Osteoblast (primary cell): ENCODE results near the gene ALDOA. TPM values are rescaled to one million over a fixed set of nuclear protein-coding genes. Genes with fewer than 3 reads are reported as not detected.

ENCODE experiments used
- DNase-seq: peaks from one replicate; pipeline ENCODE4 v3.0.0; 2011; ENCODE audit warnings: low spot score, mixed read lengths; ENCODE audit not compliant: insufficient read length; ENCODE audit errors: missing footprints
- H2AFZ ChIP-seq: 2 replicates; pipeline ENCODE4 v1.6.0; 2011; ENCODE audit warnings: mild to moderate bottlenecking, low read length
- H3K27ac ChIP-seq: 2 replicates; pipeline ENCODE4 v1.5.1; 2011; ENCODE audit warnings: mild to moderate bottlenecking, low read depth, low read length, moderate library complexity
- H3K27me3 ChIP-seq: 2 replicates; pipeline ENCODE4 v1.6.0; 2012; ENCODE audit warnings: mild to moderate bottlenecking, control low read depth, inconsistent platforms, low read length, moderate library complexity; ENCODE audit not compliant: insufficient read depth
- H3K36me3 ChIP-seq: 2 replicates; pipeline ENCODE4 v1.5.1; 2011; ENCODE audit warnings: mild to moderate bottlenecking, low read length, control low read depth, moderate library complexity; ENCODE audit not compliant: insufficient read depth
- H3K4me1 ChIP-seq: 2 replicates; pipeline ENCODE4 v1.5.1; 2011; ENCODE audit warnings: mild to moderate bottlenecking, low read length, control low read depth, moderate library complexity; ENCODE audit not compliant: insufficient read depth
- H3K4me2 ChIP-seq: 2 replicates; pipeline ENCODE4 v1.6.0; 2011; ENCODE audit warnings: mild to moderate bottlenecking, low read length; ENCODE audit not compliant: insufficient read depth
- H3K4me3 ChIP-seq: fragments of 200-600 bp; sonication (generic); 3 replicates; pipeline ENCODE4 v1.5.1; 2012; ENCODE audit warnings: mild to moderate bottlenecking, low read length, inconsistent platforms; ENCODE audit not compliant: insufficient read depth
- H3K79me2 ChIP-seq: 2 replicates; pipeline ENCODE4 v1.6.0; 2012; ENCODE audit warnings: mild to moderate bottlenecking, low read length, control low read depth, inconsistent platforms; ENCODE audit not compliant: insufficient read depth
- H3K9me3 ChIP-seq: 2 replicates; pipeline ENCODE4 v1.5.1; 2011; ENCODE audit warnings: low read depth, low read length, control low read depth
- H4K20me1 ChIP-seq: 2 replicates; pipeline ENCODE4 v1.6.0; 2012; ENCODE audit warnings: mild to moderate bottlenecking, low read length, control low read depth; ENCODE audit not compliant: insufficient read depth
- total RNA-seq: library from RNA; depleted of rRNA; stranded (reverse); fragments of >200 nt; gene quantifications from 2 replicates; pipeline ENCODE4 v1.2.3, GENCODE V29; 2012
- TF ChIP-seq, protein P1 (sequence below): IDR thresholded peaks from 2 replicates; pipeline ENCODE4 v1.5.1; 2011; ENCODE audit warnings: mild to moderate bottlenecking, low read depth, low read length, moderate library complexity; ENCODE audit errors: extremely low read depth

ALDOA gene
- total RNA-seq, 1 donor, result 705 TPM

DNA sequence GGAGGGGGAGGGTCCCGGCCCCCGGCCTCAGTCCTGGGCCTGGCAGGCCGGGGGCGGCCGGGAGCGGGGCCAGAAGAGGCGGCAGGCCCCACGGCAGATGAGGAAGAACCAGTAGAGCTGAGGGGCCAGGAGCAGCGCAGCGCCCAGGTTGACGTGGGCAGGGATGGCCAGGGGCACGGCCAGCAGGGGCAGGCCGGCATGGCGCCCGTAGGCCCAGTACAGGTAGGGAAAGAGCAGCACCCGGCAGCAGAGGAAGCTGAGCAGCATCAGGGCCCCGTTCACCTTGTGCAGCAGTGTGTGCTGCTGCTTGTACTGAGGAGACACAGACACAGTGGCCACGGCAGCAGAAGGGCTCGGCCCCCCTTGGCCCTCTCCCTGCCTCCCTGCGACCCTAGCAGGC is 40.4 kb upstream of the ALDOA start:
- H3K4me2 ChIP-seq, result no peak overlapping the region
- TF ChIP-seq, protein P1, sequence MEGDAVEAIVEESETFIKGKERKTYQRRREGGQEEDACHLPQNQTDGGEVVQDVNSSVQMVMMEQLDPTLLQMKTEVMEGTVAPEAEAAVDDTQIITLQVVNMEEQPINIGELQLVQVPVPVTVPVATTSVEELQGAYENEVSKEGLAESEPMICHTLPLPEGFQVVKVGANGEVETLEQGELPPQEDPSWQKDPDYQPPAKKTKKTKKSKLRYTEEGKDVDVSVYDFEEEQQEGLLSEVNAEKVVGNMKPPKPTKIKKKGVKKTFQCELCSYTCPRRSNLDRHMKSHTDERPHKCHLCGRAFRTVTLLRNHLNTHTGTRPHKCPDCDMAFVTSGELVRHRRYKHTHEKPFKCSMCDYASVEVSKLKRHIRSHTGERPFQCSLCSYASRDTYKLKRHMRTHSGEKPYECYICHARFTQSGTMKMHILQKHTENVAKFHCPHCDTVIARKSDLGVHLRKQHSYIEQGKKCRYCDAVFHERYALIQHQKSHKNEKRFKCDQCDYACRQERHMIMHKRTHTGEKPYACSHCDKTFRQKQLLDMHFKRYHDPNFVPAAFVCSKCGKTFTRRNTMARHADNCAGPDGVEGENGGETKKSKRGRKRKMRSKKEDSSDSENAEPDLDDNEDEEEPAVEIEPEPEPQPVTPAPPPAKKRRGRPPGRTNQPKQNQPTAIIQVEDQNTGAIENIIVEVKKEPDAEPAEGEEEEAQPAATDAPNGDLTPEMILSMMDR, result no peak
- H4K20me1 ChIP-seq, result no peaks in the 10 kb centered on the region
- H3K9me3 ChIP-seq, result no peaks in the 10 kb centered on the region
- no peaks in the 10 kb centered on the region for H3K36me3 ChIP-seq
- peaks cover 28% of the 10 kb centered on the region for H3K27me3 ChIP-seq
- no peaks in the 10 kb centered on the region for H3K79me2 ChIP-seq
- H2AFZ ChIP-seq, result no peak overlapping the region
- no peaks in the 10 kb centered on the region for H3K4me1 ChIP-seq
- DNase-seq, result peak; percentile 27
- H3K4me3 ChIP-seq, result no peak overlapping the region
- no peak overlapping the region for H3K27ac ChIP-seq

DNA sequence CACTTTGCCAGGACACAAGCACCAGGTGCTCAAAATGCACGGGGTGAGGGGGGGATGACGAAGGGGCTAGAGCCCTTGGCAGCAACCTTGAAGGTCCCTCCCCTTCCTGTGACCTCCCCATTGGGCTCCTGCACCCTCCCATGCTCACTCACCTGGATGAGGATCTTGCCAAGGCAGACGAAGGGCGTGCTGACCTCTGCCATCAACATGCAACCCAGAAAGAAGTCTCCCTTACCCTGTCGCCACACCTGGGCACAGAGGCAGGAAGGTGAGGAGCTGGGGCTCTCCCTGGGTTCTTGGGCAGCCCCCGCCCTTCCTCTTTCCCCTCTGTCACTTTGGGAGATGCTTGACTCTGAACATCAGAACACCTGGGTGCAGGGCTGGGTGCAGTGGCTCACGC is 40.0 kb upstream of the ALDOA start:
- no peaks in the 10 kb centered on the region for H4K20me1 ChIP-seq
- no peaks in the 10 kb centered on the region for H3K9me3 ChIP-seq
- H3K79me2 ChIP-seq, result no peaks in the 10 kb centered on the region
- DNase-seq, result peak; percentile 41
- H3K4me1 ChIP-seq, result no peaks in the 10 kb centered on the region
- H3K27ac ChIP-seq, result no peak overlapping the region
- peaks cover 31% of the 10 kb centered on the region for H3K27me3 ChIP-seq
- H3K4me3 ChIP-seq, result no peak overlapping the region
- H3K36me3 ChIP-seq, result no peaks in the 10 kb centered on the region
- no peak overlapping the region for H3K4me2 ChIP-seq
- H2AFZ ChIP-seq, result no peak overlapping the region
- TF ChIP-seq, protein P1, result no peak

DNA sequence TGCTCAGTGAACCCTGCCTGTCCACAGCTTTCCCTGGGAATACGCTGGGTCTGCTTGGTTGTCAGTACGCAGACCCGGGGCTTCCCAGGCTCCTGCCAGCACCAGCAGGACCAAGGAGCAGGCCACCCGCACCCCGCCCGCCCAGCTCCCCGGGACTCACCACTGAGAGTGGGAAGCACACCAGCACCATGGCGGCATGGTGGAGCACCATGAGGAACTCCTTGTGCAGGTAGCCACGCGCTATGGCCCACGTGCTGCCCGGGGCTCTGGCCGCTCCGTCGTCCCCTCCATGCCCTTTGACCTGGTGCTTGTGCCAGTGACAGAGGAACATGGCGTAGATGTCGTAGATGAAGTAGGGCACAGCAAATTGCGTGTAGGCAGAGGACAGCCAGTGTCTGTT is 39.1 kb upstream of the ALDOA start:
- Histone ChIP-seq H4K20me1 (peaks cover under 1% of the 10 kb centered on the region), H3K27ac (no peak overlapping the region), H3K27me3 (peaks cover 37% of the 10 kb centered on the region), H2AFZ (no peak overlapping the region), H3K4me1 (no peaks in the 10 kb centered on the region), H3K4me3 (no peak overlapping the region), H3K36me3 (no peaks in the 10 kb centered on the region), H3K79me2 (no peaks in the 10 kb centered on the region), H3K4me2 (no peak overlapping the region), H3K9me3 (no peaks in the 10 kb centered on the region)
- TF ChIP-seq, protein P1, result no peak
- no peak for DNase-seq

DNA sequence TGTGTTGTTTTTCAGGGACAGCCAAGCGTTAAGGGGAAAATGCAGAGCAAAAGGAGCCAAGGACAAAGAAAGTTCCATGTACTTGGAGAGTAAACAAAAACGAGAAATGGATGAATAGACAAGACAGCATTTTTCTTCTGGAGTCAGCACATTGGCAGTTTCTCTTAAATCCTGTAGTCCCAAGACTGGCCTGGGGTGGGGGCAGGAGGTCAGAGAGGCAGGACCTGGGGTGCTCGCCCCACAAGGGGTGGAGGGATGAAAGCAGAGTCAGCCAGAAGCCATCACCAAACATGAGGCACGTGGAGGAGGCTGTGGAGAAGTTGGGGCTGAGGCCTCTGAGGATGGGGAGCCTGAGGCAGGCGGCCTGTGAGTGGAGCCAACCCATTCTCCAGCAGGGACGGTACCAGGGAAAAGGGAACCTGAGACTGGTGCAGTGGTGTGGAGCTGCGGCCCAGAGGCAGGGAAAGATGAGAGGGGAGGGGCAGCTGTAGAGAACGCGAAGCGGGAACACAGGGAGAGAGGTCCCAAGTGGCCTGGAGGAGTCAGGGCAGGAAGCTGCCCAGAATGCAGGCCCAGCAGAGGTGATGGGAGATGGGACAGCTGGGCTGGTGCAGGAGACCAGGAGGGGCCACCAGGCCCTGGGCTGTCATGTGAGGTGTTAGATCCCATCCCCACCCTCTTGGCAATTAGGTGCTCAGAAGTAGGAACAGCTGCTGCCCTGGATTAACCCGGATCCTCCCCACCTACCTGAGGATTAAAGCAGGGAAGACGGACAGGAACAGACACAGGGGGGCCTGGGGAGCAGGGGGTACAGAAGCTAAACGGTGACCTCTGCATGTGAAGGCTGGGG is 37.7 kb upstream of the ALDOA start:
- no peak overlapping the region for H2AFZ ChIP-seq
- no peaks in the 10 kb centered on the region for H3K79me2 ChIP-seq
- no peak for DNase-seq
- no peaks in the 10 kb centered on the region for H3K36me3 ChIP-seq
- no peak overlapping the region for H3K4me2 ChIP-seq
- H3K27me3 ChIP-seq, result peaks cover 44% of the 10 kb centered on the region
- TF ChIP-seq, protein P1, result no peak
- H3K4me3 ChIP-seq, result no peak overlapping the region
- H3K27ac ChIP-seq, result no peak overlapping the region
- no peaks in the 10 kb centered on the region for H3K4me1 ChIP-seq
- peaks cover 6% of the 10 kb centered on the region for H4K20me1 ChIP-seq
- no peaks in the 10 kb centered on the region for H3K9me3 ChIP-seq
